Mesenchymal stem cell (in vitro differentiated cells and primary cell): ENCODE measurements around the gene RDM1.

Source experiments
- DNase-seq: peaks from one replicate; pipeline ENCODE4 v3.0.0-alpha.2; 2013
- H2AFZ ChIP-seq: one replicate; pipeline ENCODE4 v1.6.1; 2013; ENCODE audit warnings: low read depth, mild to moderate bottlenecking, control low read depth, inconsistent platforms, low read length, moderate library complexity
- H2AK5ac ChIP-seq: 2 replicates; pipeline ENCODE4 v1.6.1; 2013; ENCODE audit warnings: low read length, moderate library complexity, mild to moderate bottlenecking, inconsistent platforms; ENCODE audit not compliant: severe bottlenecking
- H2BK120ac ChIP-seq: one replicate; pipeline ENCODE4 v1.6.1; 2013; ENCODE audit warnings: low read depth, mild to moderate bottlenecking, inconsistent platforms, low read length, moderate library complexity
- H2BK12ac ChIP-seq, 2 experiments: one replicate each; pipeline ENCODE4 v1.6.1; 2013; ENCODE audit warnings: inconsistent platforms in 2 of 2, low read length in 2 of 2, mild to moderate bottlenecking in 2 of 2, moderate library complexity in 2 of 2, control low read depth in 1 of 2
- H2BK15ac ChIP-seq: one replicate; pipeline ENCODE4 v1.6.1; 2013; ENCODE audit warnings: mild to moderate bottlenecking, low read depth, inconsistent platforms; ENCODE audit not compliant: poor library complexity, severe bottlenecking
- H2BK5ac ChIP-seq: 2 replicates; pipeline ENCODE4 v1.6.1; 2013; ENCODE audit warnings: low read depth, mild to moderate bottlenecking, low read length, control low read depth, inconsistent platforms; ENCODE audit not compliant: poor library complexity, severe bottlenecking
- H3K14ac ChIP-seq, 2 experiments: one replicate each; pipeline ENCODE4 v1.6.1; 2013; ENCODE audit warnings: inconsistent platforms in 2 of 2, low read length in 2 of 2, control low read depth in 1 of 2, mild to moderate bottlenecking in 1 of 2, moderate library complexity in 1 of 2
- H3K18ac ChIP-seq, 2 experiments: one replicate each; pipeline ENCODE4 v1.6.1; 2013; ENCODE audit warnings: inconsistent platforms in 2 of 2, low read length in 2 of 2, control low read depth in 1 of 2, low read depth in 1 of 2, mild to moderate bottlenecking in 1 of 2
- H3K23ac ChIP-seq, 2 experiments: one replicate each; pipeline ENCODE4 v1.6.1; 2013; ENCODE audit warnings: inconsistent platforms in 2 of 2, low read length in 2 of 2, mild to moderate bottlenecking in 2 of 2, moderate library complexity in 2 of 2, control low read depth in 1 of 2
- H3K27ac ChIP-seq: 2 replicates; pipeline ENCODE4 v1.5.1; 2013; ENCODE audit warnings: mild to moderate bottlenecking, moderate library complexity, low read length, control low read depth, inconsistent platforms; ENCODE audit not compliant: poor library complexity, severe bottlenecking
- H3K27me3 ChIP-seq, 2 experiments: 2 replicates each; pipeline versions ENCODE4 v1.6.1 to v1.7.0; 2013; ENCODE audit warnings: low read length in 2 of 2, mild to moderate bottlenecking in 2 of 2, moderate library complexity in 2 of 2, control low read depth in 1 of 2, inconsistent platforms in 1 of 2; ENCODE audit not compliant: control insufficient read depth in 1 of 2, insufficient read depth in 1 of 2
- H3K36me3 ChIP-seq, 2 experiments: 2 replicates each; pipeline versions ENCODE4 v1.6.1 to v1.7.0; 2013; ENCODE audit warnings: low read length in 2 of 2, control low read depth in 1 of 2, inconsistent platforms in 1 of 2, low read depth in 1 of 2, mild to moderate bottlenecking in 1 of 2; ENCODE audit not compliant: insufficient read depth in 2 of 2, control insufficient read depth in 1 of 2
- H3K4ac ChIP-seq, 2 experiments: one replicate each; pipeline ENCODE4 v1.6.1; 2013; ENCODE audit warnings: inconsistent platforms in 2 of 2, low read length in 2 of 2, mild to moderate bottlenecking in 2 of 2, moderate library complexity in 2 of 2, control low read depth in 1 of 2, low read depth in 1 of 2
- H3K4me1 ChIP-seq: 2 replicates; pipeline ENCODE4 v1.6.1; 2013; ENCODE audit warnings: low read depth, low read length, control low read depth; ENCODE audit not compliant: control insufficient read depth, insufficient read depth
- H3K4me2 ChIP-seq: 2 replicates; pipeline ENCODE4 v1.6.1; 2013; ENCODE audit warnings: low read length, mild to moderate bottlenecking, inconsistent platforms; ENCODE audit not compliant: poor library complexity, severe bottlenecking
- H3K4me3 ChIP-seq, 2 experiments: 2 replicates each; pipeline versions ENCODE4 v1.5.1 to v1.7.0; 2013; ENCODE audit warnings: low read length in 2 of 2, mild to moderate bottlenecking in 2 of 2, control low read depth in 1 of 2, low read depth in 1 of 2; ENCODE audit not compliant: insufficient read depth in 1 of 2
- H3K79me1 ChIP-seq: replicated peaks from 2 replicates; pipeline ENCODE4 v1.6.1; 2013; ENCODE audit warnings: mild to moderate bottlenecking, control low read depth, low read length, inconsistent platforms; ENCODE audit not compliant: poor library complexity, severe bottlenecking
- H3K9ac ChIP-seq: 2 replicates; pipeline ENCODE4 v1.7.0; 2013; ENCODE audit warnings: mild to moderate bottlenecking, low read length, moderate library complexity
- H3K9me3 ChIP-seq: 2 replicates; pipeline ENCODE4 v1.7.0; 2013; ENCODE audit warnings: mild to moderate bottlenecking, low read length; ENCODE audit not compliant: control insufficient read depth
- H4K8ac ChIP-seq: one replicate; pipeline ENCODE4 v1.6.1; 2013; ENCODE audit warnings: inconsistent platforms, mild to moderate bottlenecking, low read length, moderate library complexity
- H4K91ac ChIP-seq: one replicate; pipeline ENCODE4 v1.6.1; 2013; ENCODE audit warnings: mild to moderate bottlenecking, low read length, inconsistent platforms
- WGBS: methylation state at CpG from one replicate; pipeline ENCODE4 v1.1.7; 2013; ENCODE audit warnings: mixed read lengths; 5-methylcytosine and 5-hydroxymethylcytosine counted together

The RDM1 gene

GRCh38 chr17:35936063-35936462 is 5.5 kb upstream of the RDM1 start:
- Histone ChIP-seq H3K9ac (no peak overlapping the region), H2BK5ac (no peak overlapping the region), H2AK5ac (no peak overlapping the region), H3K14ac (no peak overlapping the region), H2BK15ac (no peak overlapping the region), H3K23ac (no peak overlapping the region), H2BK120ac (no peak overlapping the region), H2BK12ac (no peak overlapping the region), H3K9me3 (no peaks in the 10 kb centered on the region), H4K91ac (no peak overlapping the region), H3K4ac (no peak overlapping the region), H2AFZ (no peak overlapping the region), H4K8ac (no peak overlapping the region), H3K27ac (no peak overlapping the region), H3K18ac (no peak overlapping the region), H3K36me3 (no peaks in the 10 kb centered on the region), H3K27me3 (peaks cover 0 to 3% of the 10 kb centered on the region in 2 experiments), H3K79me1 (no peaks in the 10 kb centered on the region), H3K4me1 (no peaks in the 10 kb centered on the region), H3K4me2 (no peak overlapping the region), H3K4me3 (no peak overlapping the region)
- 92% methylated on average over 5 of the region's 5 CpGs for WGBS
- no peak for DNase-seq

- Histone ChIP-seq H3K18ac (no peak overlapping the region), H2BK5ac (no peak overlapping the region), H3K9me3 (no peaks in the 10 kb centered on the region), H4K91ac (no peak overlapping the region), H3K27ac (no peak overlapping the region), H2BK12ac (no peak overlapping the region), H3K27me3 (peaks cover 0 to 3% of the 10 kb centered on the region in 2 experiments), H2BK15ac (no peak overlapping the region), H3K9ac (peak overlapping the region; percentile 25), H3K4me2 (no peak overlapping the region), H3K4me3 (no peak overlapping the region), H3K36me3 (no peaks in the 10 kb centered on the region), H3K14ac (no peak overlapping the region), H2AK5ac (no peak overlapping the region), H3K4ac (no peak overlapping the region), H2AFZ (no peak overlapping the region), H3K23ac (no peak overlapping the region), H3K79me1 (no peaks in the 10 kb centered on the region), H2BK120ac (no peak overlapping the region), H4K8ac (no peak overlapping the region), H3K4me1 (peaks cover 4% of the 10 kb centered on the region)
- DNase-seq: no peak
- 92% methylated on average over 9 of the region's 10 CpGs for WGBS
These were observed 4.2 kb upstream of the RDM1 start for GRCh38 chr17:35934760-35935159.

DNA sequence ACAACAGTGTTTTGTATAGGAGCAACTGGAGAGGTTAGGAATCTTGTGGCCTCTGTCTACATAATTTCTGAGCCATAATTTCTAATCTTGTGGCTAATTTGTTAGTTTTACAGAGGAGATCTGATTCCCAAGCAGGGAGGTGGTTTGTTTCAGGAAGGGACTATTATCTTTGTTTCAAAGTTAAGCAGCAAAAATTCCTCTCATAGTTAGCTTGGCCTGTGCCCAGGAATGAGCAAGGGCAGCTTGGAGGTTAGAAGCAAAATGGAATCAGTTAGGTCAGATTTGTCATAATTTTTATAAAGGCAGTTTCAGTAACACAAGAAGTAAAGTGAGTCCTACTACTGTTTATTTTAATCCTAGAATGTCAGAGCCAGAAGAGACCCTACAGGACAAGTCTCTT is 2.0 kb upstream of the RDM1 start:
- Histone ChIP-seq H3K4ac (no peak overlapping the region), H4K91ac (no peak overlapping the region), H2BK15ac (no peak overlapping the region), H3K18ac (no peak overlapping the region), H2BK5ac (no peak overlapping the region), H3K9me3 (no peaks in the 10 kb centered on the region), H3K36me3 (no peaks in the 10 kb centered on the region), H2AK5ac (no peak overlapping the region), H2AFZ (no peak overlapping the region), H2BK12ac (no peak overlapping the region), H3K4me3 (no peak overlapping the region), H4K8ac (no peak overlapping the region), H3K27ac (no peak overlapping the region), H3K4me2 (no peak overlapping the region), H3K27me3 (peaks cover 0 to 3% of the 10 kb centered on the region in 2 experiments), H3K9ac (no peak overlapping the region), H3K79me1 (no peaks in the 10 kb centered on the region), H2BK120ac (no peak overlapping the region), H3K14ac (no peak overlapping the region), H3K4me1 (peaks cover 4% of the 10 kb centered on the region), H3K23ac (no peak overlapping the region)
- no peak for DNase-seq

DNA sequence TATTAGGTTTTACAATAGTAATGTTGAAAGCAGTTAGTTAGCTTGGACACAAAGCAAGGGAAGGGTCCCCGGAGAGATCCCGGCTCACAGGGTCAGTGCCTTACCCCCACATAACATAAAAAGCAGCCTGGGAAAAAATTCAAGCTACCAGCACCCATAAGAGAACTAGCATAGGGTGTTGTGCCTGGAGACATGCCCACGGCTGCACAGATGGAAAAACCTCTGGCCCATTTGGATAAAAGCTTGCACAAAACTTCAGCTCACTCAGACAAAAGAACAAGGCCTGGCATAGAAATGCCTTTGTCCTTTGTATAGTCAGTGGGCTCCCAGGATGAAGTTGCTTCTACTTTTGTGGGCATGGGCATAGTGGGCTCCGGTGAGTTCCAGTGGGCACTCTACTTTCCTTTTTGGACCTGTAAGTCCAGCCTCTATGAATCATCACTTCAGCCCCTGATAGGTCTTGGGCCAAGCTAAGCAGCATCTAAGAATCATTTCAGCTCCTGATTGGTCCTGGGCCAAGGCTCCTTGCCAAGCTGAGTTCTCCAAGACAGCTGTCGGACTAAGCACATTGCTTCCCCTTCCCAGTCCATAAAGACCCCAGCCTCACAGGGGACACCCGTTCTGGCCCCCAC is 1.3 kb upstream of the RDM1 start:
- H2BK15ac ChIP-seq: no peak overlapping the region
- H3K23ac ChIP-seq: no peak overlapping the region
- no peak overlapping the region for H2BK5ac ChIP-seq
- WGBS: 97% methylated on average over 6 of the region's 6 CpGs
- no peak overlapping the region for H2BK12ac ChIP-seq
- no peak overlapping the region for H3K4me2 ChIP-seq
- no peak overlapping the region for H4K91ac ChIP-seq
- peaks cover 0 to 3% of the 10 kb centered on the region in 2 experiments for H3K27me3 ChIP-seq
- H3K4me3 ChIP-seq: no peak overlapping the region
- no peak overlapping the region for H2AFZ ChIP-seq
- no peak overlapping the region for H3K14ac ChIP-seq
- H2BK120ac ChIP-seq: no peak overlapping the region
- no peak overlapping the region for H3K18ac ChIP-seq
- no peak overlapping the region for H2AK5ac ChIP-seq
- H3K36me3 ChIP-seq: no peaks in the 10 kb centered on the region
- H3K27ac ChIP-seq: no peak overlapping the region
- H4K8ac ChIP-seq: no peak overlapping the region
- H3K79me1 ChIP-seq: no peaks in the 10 kb centered on the region
- no peak overlapping the region for H3K4ac ChIP-seq
- peaks cover 4% of the 10 kb centered on the region for H3K4me1 ChIP-seq
- H3K9me3 ChIP-seq: no peaks in the 10 kb centered on the region
- DNase-seq: peak; percentile 10
- no peak overlapping the region for H3K9ac ChIP-seq
